GM12875 (cell line): ENCODE measurements around the gene WNT3A.

ENCODE experiments used
- H3K4me3 ChIP-seq: one replicate; pipeline ENCODE4 v1.5.1; 2011; ENCODE audit warnings: low read depth, low read length, control low read depth
- TF ChIP-seq, protein P1 (sequence below): IDR thresholded peaks from 2 replicates; pipeline ENCODE4 v1.5.1; 2011; ENCODE audit warnings: low read depth, mild to moderate bottlenecking, control low read depth, inconsistent platforms, low read length, moderate library complexity, borderline replicate concordance; ENCODE audit not compliant: insufficient read depth

Gene WNT3A

GRCh38 chr1:228037401-228038386 lies 30.9 kb downstream of the WNT3A start:
- no peak overlapping the region for H3K4me3 ChIP-seq
- TF ChIP-seq, protein P1, sequence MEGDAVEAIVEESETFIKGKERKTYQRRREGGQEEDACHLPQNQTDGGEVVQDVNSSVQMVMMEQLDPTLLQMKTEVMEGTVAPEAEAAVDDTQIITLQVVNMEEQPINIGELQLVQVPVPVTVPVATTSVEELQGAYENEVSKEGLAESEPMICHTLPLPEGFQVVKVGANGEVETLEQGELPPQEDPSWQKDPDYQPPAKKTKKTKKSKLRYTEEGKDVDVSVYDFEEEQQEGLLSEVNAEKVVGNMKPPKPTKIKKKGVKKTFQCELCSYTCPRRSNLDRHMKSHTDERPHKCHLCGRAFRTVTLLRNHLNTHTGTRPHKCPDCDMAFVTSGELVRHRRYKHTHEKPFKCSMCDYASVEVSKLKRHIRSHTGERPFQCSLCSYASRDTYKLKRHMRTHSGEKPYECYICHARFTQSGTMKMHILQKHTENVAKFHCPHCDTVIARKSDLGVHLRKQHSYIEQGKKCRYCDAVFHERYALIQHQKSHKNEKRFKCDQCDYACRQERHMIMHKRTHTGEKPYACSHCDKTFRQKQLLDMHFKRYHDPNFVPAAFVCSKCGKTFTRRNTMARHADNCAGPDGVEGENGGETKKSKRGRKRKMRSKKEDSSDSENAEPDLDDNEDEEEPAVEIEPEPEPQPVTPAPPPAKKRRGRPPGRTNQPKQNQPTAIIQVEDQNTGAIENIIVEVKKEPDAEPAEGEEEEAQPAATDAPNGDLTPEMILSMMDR: no peak

DNA sequence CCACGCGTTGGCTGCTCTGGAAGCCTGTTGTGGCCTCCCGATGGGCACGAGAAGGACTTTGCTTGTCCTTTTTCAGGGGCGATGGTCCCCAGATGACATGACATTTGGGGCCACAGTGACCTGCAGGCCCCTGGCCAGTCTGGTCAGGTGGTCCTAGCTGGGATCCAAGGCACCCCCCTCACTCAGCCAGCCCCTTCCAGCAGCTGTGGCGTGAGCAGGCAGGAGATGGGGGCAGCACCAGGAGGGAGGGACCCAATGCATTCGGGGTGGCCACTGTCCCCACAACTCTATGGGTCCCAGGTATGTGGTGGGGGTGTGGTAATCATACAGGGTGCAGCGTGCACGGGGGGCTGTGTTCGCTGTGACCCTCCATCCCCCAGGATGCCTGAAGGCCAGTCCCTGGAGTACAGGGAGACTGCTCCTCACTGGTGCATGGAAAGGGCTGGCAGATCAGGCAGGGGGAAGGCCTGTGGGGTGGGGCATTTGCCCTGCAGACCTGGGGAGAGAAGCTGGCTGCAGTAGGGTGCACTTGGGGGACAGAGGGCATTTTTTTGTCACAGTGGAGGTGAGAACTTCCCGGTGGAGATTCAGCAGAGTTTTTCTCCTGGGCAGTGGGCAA lies 31.7 kb downstream of the WNT3A start:
- H3K4me3 ChIP-seq: no peak overlapping the region
- TF ChIP-seq, protein P1: no peak

DNA sequence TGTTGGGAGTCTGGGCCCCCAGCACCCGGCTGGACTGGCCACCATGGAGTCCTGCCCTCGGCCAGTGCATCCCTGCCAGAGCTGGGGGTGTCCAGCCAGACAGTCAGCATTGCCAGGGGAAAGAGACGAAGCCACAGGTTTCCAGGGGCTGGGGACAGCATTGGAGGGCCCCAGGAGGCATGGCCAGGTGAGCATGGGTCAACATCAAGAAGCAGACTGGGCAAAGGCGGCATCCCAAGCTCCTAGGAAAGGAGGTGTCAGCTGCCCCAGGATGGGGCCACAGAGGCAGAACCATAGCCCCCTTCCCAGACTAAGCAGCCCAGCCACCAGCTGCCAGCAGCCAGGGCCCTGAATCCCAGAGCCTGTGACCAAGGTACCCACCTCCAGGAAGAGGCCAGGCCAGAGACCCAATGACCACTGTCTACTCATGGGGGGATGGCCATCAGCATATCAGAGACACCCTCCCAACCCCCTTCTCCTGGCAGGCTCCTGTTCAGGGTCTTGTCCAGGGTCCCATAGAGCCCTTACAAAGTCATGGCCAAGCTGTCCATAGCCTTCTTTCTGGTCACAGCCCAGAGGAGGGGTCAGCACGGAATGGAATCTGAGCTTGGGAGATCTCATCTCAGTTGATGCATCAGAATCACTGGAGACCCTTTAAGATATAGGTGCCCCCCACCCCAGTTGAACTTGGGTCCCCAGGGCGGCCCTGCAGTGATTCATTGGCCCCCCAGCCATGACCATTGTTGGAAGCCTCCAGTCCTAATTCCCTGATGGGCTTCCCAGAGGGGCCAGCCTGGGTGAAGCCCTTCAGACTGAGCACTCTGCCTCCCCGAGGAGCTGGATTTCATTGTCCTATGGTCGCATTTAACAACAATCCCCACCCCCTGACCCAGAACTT lies 32.5 kb downstream of the WNT3A start:
- H3K4me3 ChIP-seq: no peak overlapping the region
- TF ChIP-seq, protein P1: no peak

DNA sequence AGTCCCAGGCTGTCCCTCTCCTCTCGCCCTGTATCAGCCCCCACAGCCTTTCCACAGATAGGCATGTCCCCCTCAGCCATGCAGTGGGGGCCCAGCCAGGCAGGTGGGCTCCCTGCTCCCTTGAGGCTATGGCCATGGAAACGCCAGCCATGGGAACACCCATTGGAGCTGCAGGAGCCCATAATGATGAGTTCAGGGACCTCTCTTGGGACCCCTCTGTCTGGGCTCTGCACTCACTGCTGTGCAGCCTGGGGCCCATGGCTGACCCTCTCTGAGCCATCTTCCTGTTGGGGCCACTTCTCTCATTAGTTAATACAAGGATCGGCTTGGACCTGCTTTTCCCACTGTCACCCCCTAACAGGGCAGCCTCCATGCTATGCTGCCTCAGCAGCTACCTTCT lies 33.2 kb downstream of the WNT3A start:
- H3K4me3 ChIP-seq: no peak overlapping the region
- TF ChIP-seq, protein P1: no peak

- H3K4me3 ChIP-seq: no peak overlapping the region
- TF ChIP-seq, protein P1: no peak
Observed at GRCh38 chr1:228041316-228041715, 34.5 kb downstream of the WNT3A start.

DNA sequence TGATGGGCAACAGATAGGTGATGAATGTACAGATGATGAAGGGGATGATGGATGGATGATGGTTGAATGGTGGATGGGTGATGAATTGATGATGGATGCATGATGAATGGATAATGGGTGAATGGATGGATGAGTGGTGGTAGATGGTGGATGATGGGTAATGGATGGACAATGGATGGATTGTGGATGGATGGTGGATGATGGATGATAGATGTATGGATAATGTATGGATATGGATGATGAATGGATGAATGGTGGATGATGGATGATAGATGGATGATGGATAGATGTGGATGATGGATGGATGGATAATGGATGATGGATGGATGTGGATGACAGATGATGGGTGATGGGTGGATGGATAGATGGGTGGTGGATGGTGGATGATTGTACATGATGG lies 35.7 kb downstream of the WNT3A start:
- no peak overlapping the region for H3K4me3 ChIP-seq
- TF ChIP-seq, protein P1: no peak
